Adrenal gland (tissue), 12 donors: Measurements from ENCODE around the gene SDK2. TPM values are rescaled to one million over a fixed set of nuclear protein-coding genes. Genes with fewer than 3 reads are reported as not detected.

Experiments used
- DNase-seq, 7 donors: peaks; one replicate each; pipeline ENCODE4 v3.0.0-alpha.2; 2019 to 2020
- H3K27ac ChIP-seq, 5 donors: fragments of 200-600 bp; sonication (generic) in 4 of 5; 1 replicate in 3 of 5; 2 replicates in 2 of 5; pipeline versions ENCODE4 v1.5.1 to v1.8.0; 2016 to 2020; ENCODE audit warnings: mild to moderate bottlenecking in 1 of 5
- H3K27me3 ChIP-seq: fragments of 200-600 bp; 2 replicates; pipeline ENCODE4 v1.8.0; 2021
- H3K36me3 ChIP-seq, 2 donors: fragments of 200-600 bp; replicated peaks in 1 of 2; 1 replicate in 1 of 2; 2 replicates in 1 of 2; pipeline versions ENCODE4 v1.5.1 to v1.8.0; 2018 to 2022
- H3K4me1 ChIP-seq, 2 donors: fragments of 200-600 bp; replicated peaks in 1 of 2; 1 replicate in 1 of 2; 2 replicates in 1 of 2; pipeline versions ENCODE4 v1.5.1 to v1.8.0; 2018 to 2021
- H3K4me3 ChIP-seq, 4 donors: fragments of 200-600 bp; sonication (generic) in 3 of 4; one replicate each; pipeline ENCODE4 v1.5.1; 2016 to 2018
- H3K9me3 ChIP-seq, 3 donors: fragments of 200-600 bp; sonication (generic) in 1 of 3; replicated peaks in 1 of 3; 1 replicate in 2 of 3; 2 replicates in 1 of 3; pipeline versions ENCODE4 v1.5.1 to v1.8.0; 2016 to 2021
- CTCF ChIP-seq, 6 experiments: fragments of 450-650 bp in 4 of 6; fragments of 200-600 bp in 2 of 6; sonication (generic) in 1 of 6; IDR thresholded peaks; 1 replicate in 5 of 6; 2 replicates in 1 of 6; pipeline versions ENCODE4 v1.5.1 to v1.8.0; 2016 to 2021; ENCODE audit warnings: antibody characterized with exemption in 6 of 6, mild to moderate bottlenecking in 2 of 6, moderate library complexity in 1 of 6
- POLR2A ChIP-seq, 2 donors: fragments of 450-650 bp; IDR thresholded peaks; one replicate each; pipeline ENCODE4 v1.6.1; 2017; ENCODE audit warnings: antibody characterized with exemption in 2 of 2, mild to moderate bottlenecking in 2 of 2, moderate library complexity in 1 of 2
- WGBS, 4 donors: extraction: QIAGEN DNeasy Blood & Tissue Kit in 2 of 4; methylation state at CpG; one replicate each; pipeline versions ENCODE4 v1.1.5 to v1.1.7; 2013 to 2017; 5-methylcytosine and 5-hydroxymethylcytosine counted together
- intact Hi-C, 2 donors: fragments of 100-400 bp; cut with DNase I; formaldehyde crosslinking; loops; one replicate each; pipeline versions ENCODE4 v1.14.1 to v1.15.0; 2022 to 2023
- polyA plus RNA-seq, 3 donors: library from polyadenylated mRNA; stranded (reverse); fragments of 200-250 nt in 2 of 3; fragments of 350-450 nt in 1 of 3; fragmentation: Illumina TruSeq in 1 of 3; extraction: RNeasy Lipid Tissue Mini Kit (QIAGEN cat#74804) in 1 of 3; gene quantifications; one replicate each; pipeline ENCODE4 v1.2.3, GENCODE V29; 2013 to 2014
- total RNA-seq, 9 donors: library from RNA; depleted of rRNA in 4 of 9; stranded (reverse); fragments of >200 nt in 4 of 9; fragments of 120-200 nt in 1 of 9; fragmentation: NEBNext Ultra II Directional in 1 of 9; extraction: Animal tissue kit (Norgen Biotek cat#: 25700) in 1 of 9; gene quantifications; one replicate each; pipeline versions ENCODE4 v1.1.0 to v1.2.4, GENCODE V29; 2013 to 2023
- donor health status: healthy with polysubstance abuse.
- donor health status: Bipolar disorder and iron deficiency.
- donor health status: DM: yes; HTN: yes; CAD: no.
- donor health status: DM: no; HTN: no; CAD: no.
- donor health status: DM: no; HTN: no; CAD: no.
- donor health status: DM: yes; HTN: yes; CAD: no.

SDK2 gene
- total and polyA plus RNA-seq, 12 donors: 0.27 to 2.1 (median 0.84) TPM

- 67 to 91% (median 86%) methylated on average over 1 of the region's 1 CpG for WGBS, 4 donors
- Histone ChIP-seq H3K4me1 (no peaks in the 10 kb centered on the region), H3K27me3 (no peaks in the 10 kb centered on the region), H3K9me3 (no peaks in the 10 kb centered on the region), H3K4me3 (no peak overlapping the region), H3K36me3 (no peaks in the 10 kb centered on the region), H3K27ac (no peak overlapping the region)
- intact Hi-C loops: no loop called here
- no peak for DNase-seq
- TF ChIP-seq CTCF (IDR thresholded peaks at IDR 0.05) (no peak), POLR2A (IDR thresholded peaks at IDR 0.05) (no peak)
Observed at GRCh38 chr17:73653810-73654209, 9.6 kb upstream of the SDK2 start.

- intact Hi-C loops: no loop called here
- H3K27me3 ChIP-seq: no peaks in the 10 kb centered on the region
- DNase-seq: peak in 1 of 7 donors; percentile 20
- 63 to 92% (median 83%) methylated on average over 3 of the region's 3 CpGs for WGBS, 4 donors
- no peak overlapping the region for H3K27ac ChIP-seq
- no peaks in the 10 kb centered on the region for H3K9me3 ChIP-seq
- no peaks in the 10 kb centered on the region for H3K4me1 ChIP-seq
- no peak overlapping the region for H3K4me3 ChIP-seq
- H3K36me3 ChIP-seq: no peaks in the 10 kb centered on the region
- TF ChIP-seq POLR2A (IDR thresholded peaks at IDR 0.05) (no peak), CTCF (IDR thresholded peaks at IDR 0.05) (no peak)
Observed at GRCh38 chr17:73652886-73653480, 8.7 kb upstream of the SDK2 start.

- peak in 1 of 7 donors; percentile 31 for DNase-seq
- H3K27ac ChIP-seq: no peak overlapping the region
- H3K27me3 ChIP-seq: no peaks in the 10 kb centered on the region
- intact Hi-C loops: no loop called here
- H3K4me3 ChIP-seq: no peak overlapping the region
- 81 to 87% (median 83%) methylated on average over 4 to 11 of the region's 11 CpGs for WGBS, 4 donors
- no peak for TF ChIP-seq CTCF (IDR thresholded peaks at IDR 0.05)
- no peak for TF ChIP-seq POLR2A (IDR thresholded peaks at IDR 0.05)
- no peaks in the 10 kb centered on the region for H3K4me1 ChIP-seq
- no peaks in the 10 kb centered on the region for H3K9me3 ChIP-seq
- H3K36me3 ChIP-seq: no peaks in the 10 kb centered on the region
Observed at GRCh38 chr17:73650617-73651200, 6.5 kb upstream of the SDK2 start.

GRCh38 chr17:73650140-73650539 lies 5.9 kb upstream of the SDK2 start:
- no peaks in the 10 kb centered on the region for H3K9me3 ChIP-seq
- intact Hi-C loops: no loop called here
- no peak overlapping the region for H3K4me3 ChIP-seq
- TF ChIP-seq CTCF (IDR thresholded peaks at IDR 0.05) (peak in 3 of 6 experiments; percentile 10 to 17 (median 15)), POLR2A (IDR thresholded peaks at IDR 0.05) (no peak)
- H3K4me1 ChIP-seq: peaks cover 0 to 4% of the 10 kb centered on the region in 2 donors
- 35 to 53% (median 43%) methylated on average over 2 of the region's 2 CpGs for WGBS, 4 donors
- no peaks in the 10 kb centered on the region for H3K27me3 ChIP-seq
- peak in 1 of 7 donors; percentile 44 for DNase-seq
- H3K27ac ChIP-seq: no peak overlapping the region
- H3K36me3 ChIP-seq: no peaks in the 10 kb centered on the region
